ENCODE results near the gene ZNF341.

The ZNF341 gene

DNA sequence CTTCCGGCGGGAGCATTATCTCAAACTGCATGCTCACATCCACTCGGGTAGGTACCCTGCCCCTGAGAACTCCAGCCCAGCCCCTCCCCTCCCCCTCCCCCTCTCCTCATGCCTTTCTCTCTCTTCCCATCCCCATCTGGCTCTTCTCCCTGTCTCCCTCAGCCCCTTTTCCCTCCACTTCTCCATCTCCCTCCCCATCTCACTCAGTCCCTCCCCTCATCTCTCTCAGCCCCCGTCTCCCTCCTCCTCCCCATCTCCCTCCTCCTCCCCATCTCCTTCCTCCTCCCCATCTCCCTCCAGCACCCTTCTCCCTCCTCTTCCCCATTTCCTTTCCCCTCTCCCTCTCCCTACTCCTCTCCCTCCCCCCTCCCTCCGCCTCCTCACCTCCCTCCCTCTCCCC is 52.0 kb downstream of the ZNF341 start:
- Histone ChIP-seq H2AFZ (ENCODE audit: low read depth, low read length) (no peak overlapping the region), H3K4me3 (ENCODE audit: low read length) (no peak overlapping the region), H3K27ac (ENCODE audit: low read length) (no peak overlapping the region), H3K9ac (ENCODE audit: low read length) (no peak overlapping the region), H3K4me1 (ENCODE audit: low read length) (peaks cover 20% of the 10 kb centered on the region), H3K4me2 (ENCODE audit: low read length) (no peak overlapping the region), H4K20me1 (ENCODE audit: insufficient read depth, low read length) (no peaks in the 10 kb centered on the region), H3K27me3 (ENCODE audit: low read depth, low read length) (no peaks in the 10 kb centered on the region), H3K36me3 (replicated peaks; ENCODE audit: low read depth, low read length) (peaks cover 3% of the 10 kb centered on the region), H3K9me3 (ENCODE audit: insufficient read depth, low read length) (no peaks in the 10 kb centered on the region; the same call in 1 of the 2 replicates), H3K79me2 (ENCODE audit: low read length) (no peaks in the 10 kb centered on the region)
- TF ChIP-seq, protein P1, sequence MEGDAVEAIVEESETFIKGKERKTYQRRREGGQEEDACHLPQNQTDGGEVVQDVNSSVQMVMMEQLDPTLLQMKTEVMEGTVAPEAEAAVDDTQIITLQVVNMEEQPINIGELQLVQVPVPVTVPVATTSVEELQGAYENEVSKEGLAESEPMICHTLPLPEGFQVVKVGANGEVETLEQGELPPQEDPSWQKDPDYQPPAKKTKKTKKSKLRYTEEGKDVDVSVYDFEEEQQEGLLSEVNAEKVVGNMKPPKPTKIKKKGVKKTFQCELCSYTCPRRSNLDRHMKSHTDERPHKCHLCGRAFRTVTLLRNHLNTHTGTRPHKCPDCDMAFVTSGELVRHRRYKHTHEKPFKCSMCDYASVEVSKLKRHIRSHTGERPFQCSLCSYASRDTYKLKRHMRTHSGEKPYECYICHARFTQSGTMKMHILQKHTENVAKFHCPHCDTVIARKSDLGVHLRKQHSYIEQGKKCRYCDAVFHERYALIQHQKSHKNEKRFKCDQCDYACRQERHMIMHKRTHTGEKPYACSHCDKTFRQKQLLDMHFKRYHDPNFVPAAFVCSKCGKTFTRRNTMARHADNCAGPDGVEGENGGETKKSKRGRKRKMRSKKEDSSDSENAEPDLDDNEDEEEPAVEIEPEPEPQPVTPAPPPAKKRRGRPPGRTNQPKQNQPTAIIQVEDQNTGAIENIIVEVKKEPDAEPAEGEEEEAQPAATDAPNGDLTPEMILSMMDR (IDR thresholded peaks at IDR 0.05; ENCODE audit: low read depth, low read length): no peak
- TF ChIP-seq EZH2phosphoT487 (IDR thresholded peaks at IDR 0.05; ENCODE audit: low read depth): no peak

DNA sequence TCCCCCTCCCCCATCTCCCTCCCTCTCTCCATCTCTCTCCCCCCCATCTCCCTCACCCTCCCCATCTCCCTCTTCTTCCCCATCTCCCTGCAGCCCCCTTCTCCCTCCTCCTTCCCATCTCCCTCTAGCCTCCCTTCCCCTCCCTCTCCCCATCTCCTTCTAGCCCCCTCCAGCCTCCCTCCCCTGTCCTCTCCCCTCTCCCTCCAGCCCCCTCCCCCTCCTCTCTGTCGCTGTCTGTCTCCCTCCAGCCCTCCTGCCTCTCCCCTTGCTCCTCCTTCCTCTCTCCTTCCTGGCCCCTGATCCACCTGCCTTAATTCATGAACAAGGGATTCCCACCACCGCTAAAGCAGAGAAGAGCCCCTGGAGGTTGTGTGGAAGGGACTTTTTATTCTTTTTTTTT is 52.4 kb downstream of the ZNF341 start:
- Histone ChIP-seq H3K4me3 (ENCODE audit: low read length) (no peak overlapping the region), H3K9ac (ENCODE audit: low read length) (no peak overlapping the region), H3K36me3 (replicated peaks; ENCODE audit: low read depth, low read length) (peaks cover 3% of the 10 kb centered on the region), H3K4me2 (ENCODE audit: low read length) (no peak overlapping the region), H3K79me2 (ENCODE audit: low read length) (no peaks in the 10 kb centered on the region), H3K9me3 (ENCODE audit: insufficient read depth, low read length) (no peaks in the 10 kb centered on the region), H3K27me3 (ENCODE audit: low read depth, low read length) (no peaks in the 10 kb centered on the region), H3K27ac (ENCODE audit: low read length) (no peak overlapping the region), H3K4me1 (ENCODE audit: low read length) (peaks cover 16% of the 10 kb centered on the region), H2AFZ (ENCODE audit: low read depth, low read length) (no peak overlapping the region), H4K20me1 (ENCODE audit: insufficient read depth, low read length) (no peaks in the 10 kb centered on the region)
- TF ChIP-seq, protein P1 (IDR thresholded peaks at IDR 0.05; ENCODE audit: low read depth, low read length): no peak
- no peak for TF ChIP-seq EZH2phosphoT487 (IDR thresholded peaks at IDR 0.05; ENCODE audit: low read depth)

DNA sequence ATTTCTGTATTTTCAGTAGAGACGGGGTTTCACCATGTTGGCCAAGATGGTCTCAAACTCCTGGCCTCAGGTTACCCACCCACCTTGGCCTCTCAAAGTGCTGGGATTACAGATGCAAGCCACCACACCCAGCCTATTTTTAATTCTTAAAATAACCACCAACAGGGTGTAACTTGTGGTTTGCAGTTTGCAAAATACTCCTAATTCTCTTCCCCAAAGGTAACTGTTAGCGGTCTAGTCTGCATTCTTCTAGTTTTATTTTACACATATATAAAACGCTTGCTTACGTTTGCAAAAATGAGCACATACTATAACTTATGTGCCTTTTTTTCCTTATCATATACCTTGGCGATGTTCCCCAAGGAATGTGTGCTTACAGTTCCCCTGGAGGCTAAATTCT is 53.7 kb downstream of the ZNF341 start:
- H4K20me1 ChIP-seq (ENCODE audit: insufficient read depth, low read length): no peaks in the 10 kb centered on the region
- TF ChIP-seq, protein P1 (IDR thresholded peaks at IDR 0.05; ENCODE audit: low read depth, low read length): no peak
- TF ChIP-seq EZH2phosphoT487 (IDR thresholded peaks at IDR 0.05; ENCODE audit: low read depth): no peak
- H3K4me2 ChIP-seq (ENCODE audit: low read length): no peak overlapping the region
- no peaks in the 10 kb centered on the region for H3K27me3 ChIP-seq (ENCODE audit: low read depth, low read length)
- no peak overlapping the region for H3K4me3 ChIP-seq (ENCODE audit: low read length)
- H3K36me3 ChIP-seq (replicated peaks; ENCODE audit: low read depth, low read length): peaks cover 3% of the 10 kb centered on the region
- no peak overlapping the region for H3K9ac ChIP-seq (ENCODE audit: low read length)
- no peak overlapping the region for H2AFZ ChIP-seq (ENCODE audit: low read depth, low read length)
- H3K27ac ChIP-seq (ENCODE audit: low read length): no peak overlapping the region
- H3K4me1 ChIP-seq (ENCODE audit: low read length): peaks cover 9% of the 10 kb centered on the region
- H3K9me3 ChIP-seq (ENCODE audit: insufficient read depth, low read length): no peaks in the 10 kb centered on the region
- no peaks in the 10 kb centered on the region for H3K79me2 ChIP-seq (ENCODE audit: low read length)

DNA sequence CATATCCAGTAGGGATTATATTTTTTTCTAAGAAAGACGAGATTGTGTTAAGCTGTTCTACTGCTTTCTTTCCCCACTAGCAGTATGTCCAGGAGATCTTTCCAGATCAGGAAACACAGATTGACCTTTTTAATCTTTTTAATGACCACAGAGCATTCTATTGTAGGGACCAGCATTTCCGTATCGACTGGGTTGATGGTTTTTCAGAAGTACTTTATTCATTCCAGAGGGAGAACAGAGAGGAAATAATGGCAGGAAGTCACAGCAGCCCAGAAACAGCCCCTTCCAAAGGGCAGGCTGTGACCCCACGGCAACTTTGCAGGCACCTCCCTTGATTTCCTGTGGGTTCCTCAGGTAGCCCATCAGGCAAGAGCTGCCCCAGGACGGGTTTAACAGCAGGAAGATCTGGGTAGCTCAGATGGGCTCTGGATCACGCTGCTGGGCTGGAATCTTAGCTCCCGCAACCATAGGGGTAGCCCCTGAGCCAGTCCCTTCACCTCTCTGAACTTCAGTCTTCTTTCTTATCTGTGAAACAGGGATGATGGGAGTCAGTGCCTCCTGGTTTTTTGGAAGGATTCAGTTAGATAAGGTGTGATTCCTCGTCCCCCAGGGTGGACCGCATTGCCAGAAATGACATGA is 55.6 kb downstream of the ZNF341 start:
- Histone ChIP-seq H3K36me3 (replicated peaks; ENCODE audit: low read depth, low read length) (peaks cover 1% of the 10 kb centered on the region), H3K4me1 (ENCODE audit: low read length) (peaks cover 7% of the 10 kb centered on the region), H3K79me2 (ENCODE audit: low read length) (no peaks in the 10 kb centered on the region), H2AFZ (ENCODE audit: low read depth, low read length) (no peak overlapping the region), H3K4me3 (ENCODE audit: low read length) (no peak overlapping the region), H4K20me1 (ENCODE audit: insufficient read depth, low read length) (no peaks in the 10 kb centered on the region), H3K9me3 (ENCODE audit: insufficient read depth, low read length) (no peaks in the 10 kb centered on the region), H3K9ac (ENCODE audit: low read length) (no peak overlapping the region), H3K27ac (ENCODE audit: low read length) (no peak overlapping the region), H3K27me3 (ENCODE audit: low read depth, low read length) (no peaks in the 10 kb centered on the region), H3K4me2 (ENCODE audit: low read length) (no peak overlapping the region)
- TF ChIP-seq, protein P1 (IDR thresholded peaks at IDR 0.05; ENCODE audit: low read depth, low read length): no peak
- no peak for TF ChIP-seq EZH2phosphoT487 (IDR thresholded peaks at IDR 0.05; ENCODE audit: low read depth)
